ENCODE data around the gene SFSWAP.

Gene SFSWAP

GRCh38 chr12:131835616-131836171, 124.8 kb downstream of the SFSWAP start:
- no peak for DNase-seq (ENCODE audit: low spot score)

GRCh38 chr12:131836193-131836592, 125.3 kb downstream of the SFSWAP start:
- no peak for DNase-seq (ENCODE audit: low spot score)

- no peak for DNase-seq (ENCODE audit: low spot score)
Measured at GRCh38 chr12:131836714-131837397, 126.0 kb downstream of the SFSWAP start.

- no peak for DNase-seq (ENCODE audit: low spot score)
Measured at GRCh38 chr12:131840643-131841416, 129.9 kb downstream of the SFSWAP start.

- DNase-seq (ENCODE audit: low spot score) = no peak
Measured at GRCh38 chr12:131841547-131841946, 130.7 kb downstream of the SFSWAP start.

- no peak for DNase-seq (ENCODE audit: low spot score)
Measured at GRCh38 chr12:131842169-131842568, 131.3 kb downstream of the SFSWAP start.

- no peak for DNase-seq (ENCODE audit: low spot score)
Measured at GRCh38 chr12:131843527-131843926, 132.6 kb downstream of the SFSWAP start.

- DNase-seq (ENCODE audit: low spot score) = no peak
Measured at GRCh38 chr12:131844140-131844539, 133.2 kb downstream of the SFSWAP start.

- DNase-seq (ENCODE audit: low spot score) = no peak
Measured at GRCh38 chr12:131844656-131845055, 133.8 kb downstream of the SFSWAP start.

GRCh38 chr12:131845121-131845520, 134.2 kb downstream of the SFSWAP start:
- DNase-seq (ENCODE audit: low spot score) = no peak

GRCh38 chr12:131847456-131847855, 136.6 kb downstream of the SFSWAP start:
- DNase-seq (ENCODE audit: low spot score) = no peak

GRCh38 chr12:131848753-131849152, 137.9 kb downstream of the SFSWAP start:
- DNase-seq (ENCODE audit: low spot score) = no peak
